HG03097 (cell line): Measurements from ENCODE around the gene DRAM1.
"Not testable (repeated sequence)": the region's sequence is repeated elsewhere in the genome, so short reads cannot be mapped to it uniquely, and the experiment has no call there.

Experiments used
- ATAC-seq: cut with Tn5 transposase; IDR thresholded peaks from one replicate; pipeline ENCODE4 v1.9.1; 2021; ENCODE audit not compliant: unreplicated experiment, low FRiP score

Gene DRAM1

GRCh38 chr12:101892794-101893193 is 15.4 kb downstream of the DRAM1 start:
- no peak for ATAC-seq

- no peak for ATAC-seq
Observed at GRCh38 chr12:101901777-101902176, 24.4 kb downstream of the DRAM1 start.

GRCh38 chr12:101902641-101903040 is 25.3 kb downstream of the DRAM1 start:
- ATAC-seq: no peak

- ATAC-seq: no peak
Observed at GRCh38 chr12:101906226-101906625, 28.8 kb downstream of the DRAM1 start.

- ATAC-seq: no peak
Observed at GRCh38 chr12:101908395-101908794, 31.0 kb downstream of the DRAM1 start.

GRCh38 chr12:101909646-101910045 is 32.3 kb downstream of the DRAM1 start:
- no peak for ATAC-seq

GRCh38 chr12:101915841-101916240 is 38.5 kb downstream of the DRAM1 start:
- no peak for ATAC-seq

GRCh38 chr12:101918805-101919204 is 41.4 kb downstream of the DRAM1 start:
- ATAC-seq: not testable (repeated sequence)

GRCh38 chr12:101919447-101919846 is 42.1 kb downstream of the DRAM1 start:
- no peak for ATAC-seq

GRCh38 chr12:101920906-101921305 is 43.5 kb downstream of the DRAM1 start:
- ATAC-seq: no peak

GRCh38 chr12:101923045-101923718 is 45.8 kb downstream of the DRAM1 start:
- ATAC-seq: no peak

- no peak for ATAC-seq
Observed at GRCh38 chr12:101924618-101925017, 47.2 kb downstream of the DRAM1 start.

- ATAC-seq: no peak
Observed at GRCh38 chr12:101925361-101925760, 48.0 kb downstream of the DRAM1 start.

- ATAC-seq: no peak
Observed at GRCh38 chr12:101925935-101926334, 48.6 kb downstream of the DRAM1 start.

GRCh38 chr12:101927036-101927435 is 49.7 kb downstream of the DRAM1 start:
- no peak for ATAC-seq

GRCh38 chr12:101927999-101928398 is 50.6 kb downstream of the DRAM1 start:
- ATAC-seq: no peak

- ATAC-seq: no peak
Observed at GRCh38 chr12:101928556-101928955, 51.2 kb downstream of the DRAM1 start.

- ATAC-seq: no peak
Observed at GRCh38 chr12:101929365-101930041, 52.1 kb downstream of the DRAM1 start.

- ATAC-seq: peak; percentile 48
Observed at GRCh38 chr12:101931498-101932326, 54.3 kb downstream of the DRAM1 start.

GRCh38 chr12:101933866-101934514 is 56.6 kb downstream of the DRAM1 start:
- no peak for ATAC-seq
